Astrocyte of the spinal cord (primary cell): ENCODE results near the gene TOMM40.

Experiments used
- DNase-seq: peaks from one replicate; pipeline ENCODE4 v3.0.0; 2011; ENCODE audit warnings: low read depth, low spot score
- H3K4me3 ChIP-seq: 2 replicates; pipeline ENCODE4 v1.5.1; 2011; ENCODE audit warnings: low read depth, mild to moderate bottlenecking, low read length, moderate library complexity
- in situ Hi-C: cut with HindIII; loops from 2 replicates; pipeline ENCODE4 v1.10.0; 2017; ENCODE audit warnings: low sequenced_read_pairs
- TF ChIP-seq, protein P1 (sequence below): IDR thresholded peaks from 2 replicates; pipeline ENCODE4 v1.5.1; 2012; ENCODE audit warnings: low read depth, mild to moderate bottlenecking, low read length, inconsistent platforms

Gene TOMM40

GRCh38 chr19:44848036-44848811 is 42.8 kb upstream of the TOMM40 start:
- DNase-seq = peak; percentile 57
- H3K4me3 ChIP-seq = peak overlapping the region; percentile 99
- TF ChIP-seq, protein P1, sequence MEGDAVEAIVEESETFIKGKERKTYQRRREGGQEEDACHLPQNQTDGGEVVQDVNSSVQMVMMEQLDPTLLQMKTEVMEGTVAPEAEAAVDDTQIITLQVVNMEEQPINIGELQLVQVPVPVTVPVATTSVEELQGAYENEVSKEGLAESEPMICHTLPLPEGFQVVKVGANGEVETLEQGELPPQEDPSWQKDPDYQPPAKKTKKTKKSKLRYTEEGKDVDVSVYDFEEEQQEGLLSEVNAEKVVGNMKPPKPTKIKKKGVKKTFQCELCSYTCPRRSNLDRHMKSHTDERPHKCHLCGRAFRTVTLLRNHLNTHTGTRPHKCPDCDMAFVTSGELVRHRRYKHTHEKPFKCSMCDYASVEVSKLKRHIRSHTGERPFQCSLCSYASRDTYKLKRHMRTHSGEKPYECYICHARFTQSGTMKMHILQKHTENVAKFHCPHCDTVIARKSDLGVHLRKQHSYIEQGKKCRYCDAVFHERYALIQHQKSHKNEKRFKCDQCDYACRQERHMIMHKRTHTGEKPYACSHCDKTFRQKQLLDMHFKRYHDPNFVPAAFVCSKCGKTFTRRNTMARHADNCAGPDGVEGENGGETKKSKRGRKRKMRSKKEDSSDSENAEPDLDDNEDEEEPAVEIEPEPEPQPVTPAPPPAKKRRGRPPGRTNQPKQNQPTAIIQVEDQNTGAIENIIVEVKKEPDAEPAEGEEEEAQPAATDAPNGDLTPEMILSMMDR = no peak
- in situ Hi-C loops = no loop called here

GRCh38 chr19:44848812-44849447 is 42.1 kb upstream of the TOMM40 start:
- peak overlapping the region; percentile 99 for H3K4me3 ChIP-seq
- DNase-seq = no peak
- in situ Hi-C loops = no loop called here
- TF ChIP-seq, protein P1 = no peak

- no peak for DNase-seq
- TF ChIP-seq, protein P1 = no peak
- no peak overlapping the region for H3K4me3 ChIP-seq
- in situ Hi-C loops = no loop called here
These were observed 40.4 kb upstream of the TOMM40 start for GRCh38 chr19:44850641-44851109.

DNA sequence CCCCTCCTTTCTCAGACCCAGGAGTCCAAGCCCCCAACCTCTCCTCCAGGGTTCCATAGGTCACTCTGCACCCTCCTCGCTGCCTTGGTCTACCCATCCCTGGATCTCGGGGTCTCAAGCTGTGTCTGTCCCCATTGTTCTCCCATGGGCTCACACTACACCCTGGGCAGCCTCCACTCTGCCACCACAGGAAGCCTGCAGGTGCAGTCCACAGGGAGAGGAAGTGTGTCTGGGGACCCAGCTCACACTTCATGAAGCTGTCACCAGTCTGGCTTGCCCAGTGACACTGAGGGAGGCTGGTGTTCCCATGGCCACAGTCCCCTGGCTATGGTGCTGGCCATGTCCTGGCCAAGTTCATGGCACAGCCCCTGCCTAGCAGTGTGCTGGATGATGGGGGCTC is 39.6 kb upstream of the TOMM40 start:
- DNase-seq = no peak
- in situ Hi-C loops = no loop called here
- TF ChIP-seq, protein P1 = no peak
- H3K4me3 ChIP-seq = no peak overlapping the region

DNA sequence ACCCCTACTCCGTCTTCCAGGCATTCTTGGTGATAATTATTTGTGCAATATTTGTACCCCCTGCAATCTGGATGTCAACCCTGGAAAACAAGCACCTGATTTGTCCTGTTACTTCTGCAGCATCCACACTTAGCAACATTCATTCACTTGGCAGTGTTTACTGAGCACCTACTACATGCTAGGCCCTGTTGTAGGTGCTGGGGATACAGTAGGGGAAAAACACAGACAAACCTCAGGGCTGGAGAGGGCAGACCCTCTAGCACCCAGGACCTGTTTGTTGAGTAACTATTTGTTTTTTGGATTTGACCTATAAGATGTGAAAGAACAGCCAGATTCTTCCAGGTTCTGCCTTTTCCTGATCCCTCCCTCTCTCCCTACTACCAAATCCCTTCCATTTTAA is 35.4 kb upstream of the TOMM40 start:
- TF ChIP-seq, protein P1 = no peak
- in situ Hi-C loops = no loop called here
- H3K4me3 ChIP-seq = no peak overlapping the region
- no peak for DNase-seq

GRCh38 chr19:44856421-44857083 is 34.5 kb upstream of the TOMM40 start:
- DNase-seq = peak; percentile 62
- no peak overlapping the region for H3K4me3 ChIP-seq
- TF ChIP-seq, protein P1 = no peak
- in situ Hi-C loops = no loop called here
